H1 (cell line): ENCODE results near the gene MACROD1. TPM values are rescaled to one million over a fixed set of nuclear protein-coding genes. Genes with fewer than 3 reads are reported as not detected.

ENCODE experiments used
- CTCF ChIA-PET: fragments of 300-600 bp; sonication (Branson Sonifier 250); formaldehyde crosslinking; loops from one replicate; lab custom pipeline; 2021; ENCODE audit not compliant: partially characterized antibody; lab: Charles Lee
- POLR2A ChIA-PET: fragments of 300-600 bp; sonication (Branson Sonifier 250); formaldehyde crosslinking; loops from one replicate; lab custom pipeline; 2021; ENCODE audit warnings: inconsistent platforms; ENCODE audit not compliant: partially characterized antibody; lab: Charles Lee
- DNase-seq, 2 experiments: peaks; one replicate each; pipeline versions ENCODE4 v3.0.0 to v3.0.0-alpha.2; 2010 to 2022; ENCODE audit warnings: low spot score in 2 of 2, low read depth in 1 of 2, mixed read lengths in 1 of 2
- FAIRE-seq: peaks from 2 replicates; lab custom pipeline; 2011; peaks lifted over from hg19 to GRCh38; lab: Jason Lieb, UNC
- H2AFZ ChIP-seq: 2 replicates; pipeline ENCODE4 v1.8.1; 2012; ENCODE audit warnings: low read length, inconsistent platforms
- H2AK5ac ChIP-seq: 2 replicates; pipeline ENCODE4 v1.6.1; 2013; ENCODE audit warnings: low read depth, low read length
- H2BK120ac ChIP-seq: replicated peaks from 2 replicates; pipeline ENCODE3; 2013; ENCODE audit warnings: low read depth, low read length, inconsistent platforms
- H2BK12ac ChIP-seq: 2 replicates; pipeline ENCODE4 v1.6.1; 2013; ENCODE audit warnings: low read depth, low read length
- H2BK15ac ChIP-seq: 2 replicates; pipeline ENCODE4 v1.6.1; 2013; ENCODE audit warnings: low read length
- H2BK20ac ChIP-seq: 2 replicates; pipeline ENCODE4 v1.6.1; 2013; ENCODE audit warnings: low read length
- H2BK5ac ChIP-seq: 2 replicates; pipeline ENCODE4 v1.6.1; 2013; ENCODE audit warnings: low read depth, low read length
- H3K14ac ChIP-seq: 2 replicates; pipeline ENCODE4 v1.6.1; 2013; ENCODE audit warnings: inconsistent platforms; ENCODE audit not compliant: insufficient read length
- H3K18ac ChIP-seq: 2 replicates; pipeline ENCODE4 v1.6.1; 2013; ENCODE audit warnings: low read length; ENCODE audit errors: extremely low read depth
- H3K23ac ChIP-seq: 2 replicates; pipeline ENCODE4 v1.6.1; 2013; ENCODE audit warnings: inconsistent platforms; ENCODE audit not compliant: insufficient read length
- H3K23me2 ChIP-seq: 2 replicates; pipeline ENCODE4 v1.6.1; 2013; ENCODE audit warnings: low read depth, low read length
- H3K27ac ChIP-seq: 2 replicates; pipeline ENCODE4 v1.6.1; 2011; ENCODE audit warnings: low read depth, low read length, inconsistent platforms
- H3K27me3 ChIP-seq, 4 experiments: replicated peaks in 1 of 4; 1 replicate in 1 of 4; 2 replicates in 3 of 4; pipeline versions ENCODE4 v1.6.1 to v1.8.1; 2011 to 2013; ENCODE audit warnings: low read length in 3 of 4, mild to moderate bottlenecking in 3 of 4, inconsistent platforms in 2 of 4, mixed read lengths in 2 of 4, moderate library complexity in 1 of 4; ENCODE audit not compliant: control insufficient read depth in 3 of 4, insufficient read depth in 3 of 4; ENCODE audit errors: extremely low read depth in 1 of 4
- H3K36me3 ChIP-seq, 4 experiments: 2 replicates each; pipeline versions ENCODE4 v1.6.1 to v1.8.1; 2011 to 2013; ENCODE audit warnings: mild to moderate bottlenecking in 4 of 4, low read length in 3 of 4, moderate library complexity in 2 of 4, control low read depth in 1 of 4, inconsistent platforms in 1 of 4; ENCODE audit not compliant: insufficient read depth in 4 of 4, control insufficient read depth in 2 of 4
- H3K4ac ChIP-seq: replicated peaks from 2 replicates; pipeline ENCODE3; 2013; ENCODE audit warnings: low read length, low read depth, mixed read lengths, inconsistent platforms; ENCODE audit not compliant: insufficient read length
- H3K4me1 ChIP-seq, 4 experiments: replicated peaks in 1 of 4; 1 replicate in 1 of 4; 2 replicates in 3 of 4; pipeline versions ENCODE4 v1.6.1 to v1.8.1; 2011 to 2013; ENCODE audit warnings: low read length in 3 of 4, inconsistent platforms in 2 of 4, mixed read lengths in 1 of 4; ENCODE audit not compliant: insufficient read depth in 4 of 4, control insufficient read depth in 3 of 4
- H3K4me2 ChIP-seq, 2 experiments: 2 replicates each; pipeline versions ENCODE4 v1.6.1 to v1.8.1; 2011 to 2013; ENCODE audit warnings: low read depth in 2 of 2, low read length in 2 of 2, control low read depth in 1 of 2, inconsistent platforms in 1 of 2, mild to moderate bottlenecking in 1 of 2; ENCODE audit not compliant: insufficient read depth in 1 of 2
- H3K4me3 ChIP-seq, 4 experiments: fragments of 200-600, 300-600 bp in 1 of 4; sonication (generic), shearing (Covaris generic), sonication (Bioruptor Twin) in 1 of 4; 2 replicates each; pipeline versions ENCODE4 v1.5.1 to v1.8.1; 2011 to 2016; ENCODE audit warnings: low read length in 4 of 4, low read depth in 3 of 4, control low read depth in 2 of 4, inconsistent platforms in 2 of 4, mild to moderate bottlenecking in 2 of 4, mixed read lengths in 1 of 4, moderate library complexity in 1 of 4; ENCODE audit not compliant: insufficient read depth in 2 of 4; ENCODE audit errors: extremely low read depth in 1 of 4
- H3K56ac ChIP-seq: replicated peaks from 2 replicates; pipeline ENCODE3; 2013; ENCODE audit warnings: low read depth, mild to moderate bottlenecking, mixed read lengths, low read length, inconsistent platforms; ENCODE audit not compliant: insufficient read length
- H3K79me1 ChIP-seq: 2 replicates; pipeline ENCODE4 v1.6.1; 2013; ENCODE audit warnings: low read depth, low read length, control low read depth
- H3K79me2 ChIP-seq, 2 experiments: 2 replicates each; pipeline versions ENCODE4 v1.6.1 to v1.8.1; 2012 to 2013; ENCODE audit warnings: low read length in 2 of 2, mild to moderate bottlenecking in 2 of 2, inconsistent platforms in 1 of 2; ENCODE audit not compliant: insufficient read depth in 2 of 2, control insufficient read depth in 1 of 2
- H3K9ac ChIP-seq, 4 experiments: replicated peaks in 1 of 4; 1 replicate in 1 of 4; 2 replicates in 3 of 4; pipeline versions ENCODE4 v1.6.1 to v1.8.1; 2011 to 2013; ENCODE audit warnings: low read depth in 3 of 4, low read length in 3 of 4, control low read depth in 2 of 4, mild to moderate bottlenecking in 2 of 4, moderate library complexity in 2 of 4, inconsistent platforms in 1 of 4; ENCODE audit errors: extremely low read depth in 1 of 4
- H3K9me3 ChIP-seq, 2 experiments: 2 replicates each; pipeline versions ENCODE4 v1.6.1 to v1.8.1; 2012 to 2013; ENCODE audit warnings: mild to moderate bottlenecking in 2 of 2, moderate library complexity in 2 of 2, control low read depth in 1 of 2, inconsistent platforms in 1 of 2, low read depth in 1 of 2, low read length in 1 of 2, mixed read lengths in 1 of 2; ENCODE audit not compliant: insufficient read depth in 2 of 2
- H4K20me1 ChIP-seq, 2 experiments: replicated peaks in 1 of 2; 2 replicates each; pipeline versions ENCODE3 to v1.8.1; 2011 to 2013; ENCODE audit warnings: inconsistent platforms in 2 of 2, low read length in 2 of 2, mild to moderate bottlenecking in 1 of 2; ENCODE audit not compliant: insufficient read depth in 2 of 2, control insufficient read depth in 1 of 2
- H4K5ac ChIP-seq: 2 replicates; pipeline ENCODE4 v1.6.1; 2013; ENCODE audit warnings: low read length, low read depth, mixed read lengths, inconsistent platforms; ENCODE audit not compliant: insufficient read length
- H4K8ac ChIP-seq: 2 replicates; pipeline ENCODE4 v1.8.0; 2013; ENCODE audit warnings: mild to moderate bottlenecking, moderate library complexity, low read length, inconsistent platforms; ENCODE audit not compliant: insufficient read depth; ENCODE audit errors: extremely low read depth
- H4K91ac ChIP-seq: replicated peaks from 2 replicates; pipeline ENCODE3; 2013; ENCODE audit warnings: low read length, mixed read lengths, inconsistent platforms; ENCODE audit not compliant: insufficient read length
- CEBPB ChIP-seq: IDR thresholded peaks from 2 replicates; pipeline ENCODE4 v1.6.1; 2012; ENCODE audit warnings: low read depth, low read length
- CREB1 ChIP-seq: IDR thresholded peaks from 2 replicates; pipeline ENCODE4 v1.6.1; 2012; ENCODE audit warnings: inconsistent platforms
- EP300 ChIP-seq, 2 experiments: IDR thresholded peaks; 1 replicate in 1 of 2; 2 replicates in 1 of 2; pipeline ENCODE4 v1.6.1; 2011 to 2012; ENCODE audit warnings: low read depth in 2 of 2, low read length in 2 of 2, mild to moderate bottlenecking in 2 of 2, borderline replicate concordance in 1 of 2, inconsistent platforms in 1 of 2, moderate library complexity in 1 of 2
- GABPA ChIP-seq: IDR thresholded peaks from 2 replicates; pipeline ENCODE4 v1.6.1; 2011; ENCODE audit warnings: mild to moderate bottlenecking, low read length, moderate library complexity, borderline replicate concordance; ENCODE audit not compliant: insufficient read depth
- POLR2A ChIP-seq, 2 experiments: IDR thresholded peaks; 1 replicate in 1 of 2; 2 replicates in 1 of 2; pipeline ENCODE4 v1.6.1; 2011; ENCODE audit warnings: low read depth in 2 of 2, low read length in 2 of 2, mild to moderate bottlenecking in 2 of 2; ENCODE audit errors: control extremely low read depth in 1 of 2
- SAP30 ChIP-seq: fragments of 300-600 bp; sonication (generic); IDR thresholded peaks from 2 replicates; pipeline ENCODE4 v1.7.1; 2012; ENCODE audit warnings: low read length, moderate library complexity, mild to moderate bottlenecking, inconsistent platforms; ENCODE audit not compliant: insufficient read depth, insufficient replicate concordance
- SP1 ChIP-seq: IDR thresholded peaks from 2 replicates; pipeline ENCODE4 v1.6.1; 2011; ENCODE audit warnings: low read depth, low read length
- TAF7 ChIP-seq: optimal IDR thresholded peaks from 2 replicates; pipeline ENCODE3; 2011; ENCODE audit warnings: low read depth, mild to moderate bottlenecking, inconsistent platforms, low read length, moderate library complexity, borderline replicate concordance
- TBP ChIP-seq: IDR thresholded peaks from 2 replicates; pipeline ENCODE4 v1.6.1; 2011; ENCODE audit warnings: low read depth, low read length, improper control_type of control experiment
- WGBS, 2 experiments: shearing (Covaris generic) in 1 of 2; methylation state at CpG; one replicate each; pipeline versions ENCODE4 v1.1.6 to v1.1.7; 2013 to 2015; ENCODE audit warnings: low lambda C conversion rate in 2 of 2, mixed read lengths in 2 of 2, inconsistent platforms in 1 of 2, low coverage in 1 of 2, missing lambda C conversion rate in 1 of 2; ENCODE audit not compliant: insufficient replicate concordance in 2 of 2, insufficient coverage in 1 of 2, insufficient read length in 1 of 2; ENCODE audit errors: extremely low coverage in 1 of 2, missing lambda C conversion rate in 1 of 2; 5-methylcytosine and 5-hydroxymethylcytosine counted together
- polyA plus RNA-seq, 7 experiments: library from polyadenylated mRNA; depleted of rRNA in 3 of 7; stranded (reverse) in 5 of 7; unstranded in 2 of 7; fragments of >200 nt in 5 of 7; fragments of 200-250 nt in 2 of 7; gene quantifications; 1 replicate in 5 of 7; 2 replicates in 1 of 7; 4 replicates in 1 of 7; pipeline versions ENCODE4 v1.2.1 to v1.2.3, GENCODE V29; 2011 to 2013; ENCODE audit warnings: missing spikeins in 2 of 7, mixed read lengths in 2 of 7
- total RNA-seq: library from RNA; stranded (reverse); fragmentation: NEBNext Ultra II Directional; extraction: Animal tissue kit (Norgen Biotek cat#: 25700); gene quantifications from 2 replicates; pipeline ENCODE4 v1.2.1, GENCODE V29; 2021
- TF ChIP-seq, protein P1 (sequence below): IDR thresholded peaks from 2 replicates; pipeline ENCODE4 v1.6.1; 2012; ENCODE audit warnings: inconsistent platforms

Gene MACROD1
- total and polyA plus RNA-seq, 2 of the 8 experiments (the other 6 are each of a cell fraction or from before 2014, with no cell fraction given): 19.5 to 34.1 TPM

- no peak overlapping the region; a peak in 1 of 7 replicates for H3K9ac ChIP-seq
- H3K9me3 ChIP-seq: no peaks in the 10 kb centered on the region
- H2AFZ ChIP-seq: no peak overlapping the region
- H2BK20ac ChIP-seq: no peak overlapping the region
- no peak overlapping the region for H4K5ac ChIP-seq
- H3K18ac ChIP-seq: no peak overlapping the region
- no peak for FAIRE-seq
- WGBS, 2 experiments: 62% methylated on average over 17 of the region's 17 CpGs; no CpG with 5 or more reads in 1 of the 2 experiments
- DNase-seq: peak; percentile 36 to 68
- H4K8ac ChIP-seq: no peak overlapping the region
- no peak overlapping the region for H2BK15ac ChIP-seq
- H3K56ac ChIP-seq: no peak overlapping the region
- H3K4me2 ChIP-seq: peak overlapping the region; percentile 31 to 50
- no peaks in the 10 kb centered on the region for H3K27me3 ChIP-seq
- peaks cover 0 to 7% (median under 1%) of the 10 kb centered on the region in 4 experiments; a peak in 2 of 8 replicates for H3K36me3 ChIP-seq
- H3K14ac ChIP-seq: no peak overlapping the region
- H3K23ac ChIP-seq: no peak overlapping the region
- no peak overlapping the region for H2BK12ac ChIP-seq
- peaks cover 0 to 23% of the 10 kb centered on the region in 2 experiments; a peak in 2 of 4 replicates for H3K79me2 ChIP-seq
- no peak overlapping the region for H4K91ac ChIP-seq
- H3K4ac ChIP-seq: no peak overlapping the region
- H3K79me1 ChIP-seq: no peaks in the 10 kb centered on the region; the same call in 1 of the 2 replicates
- no peak overlapping the region for H2BK5ac ChIP-seq
- peaks cover 8% of the 10 kb centered on the region for H3K23me2 ChIP-seq
- peaks cover 0 to 9% (median 3%) of the 10 kb centered on the region in 4 experiments; a peak in 6 of 7 replicates for H3K4me1 ChIP-seq
- no peak overlapping the region for H2BK120ac ChIP-seq
- H4K20me1 ChIP-seq: peaks cover 1 to 12% of the 10 kb centered on the region in 2 experiments
- ChIA-PET POLR2A (interaction anchor here (0.6 to 9.7 kb wide), 14 partner anchors 9 to 1290 kb away, joined by 3 to 48 read pairs (median 3); partner anchors contain the start of genes MACROD1, NUDT22, PLCB3 and TRPT1), CTCF (interaction anchor here (0.8 to 2.4 kb wide), 8 partner anchors 15 to 33 kb away, joined by 3 to 7 read pairs (median 4); partner anchors contain the start of gene FERMT3)
- peak overlapping the region in 2 of 4 experiments; percentile 5 to 26; a peak in 3 of 8 replicates for H3K4me3 ChIP-seq
- H2AK5ac ChIP-seq: no peak overlapping the region
- H3K27ac ChIP-seq: no peak overlapping the region
- TF ChIP-seq TAF7 (no peak), EP300 (IDR thresholded peaks at IDR 0.05; ENCODE audit: borderline replicate concordance in 1 of 2, low read depth in 2 of 2, low read length in 2 of 2) (no peak), SP1 (no peak), GABPA (no peak; the same call in 1 of the 2 replicates), CREB1 (no peak), SAP30 (no peak), CEBPB (no peak), TBP (peak; percentile 34; the same call in 1 of the 2 replicates), POLR2A (IDR thresholded peaks at IDR 0.05; ENCODE audit: control extremely low read depth in 1 of 2, low read depth in 2 of 2, low read length in 2 of 2) (0 out of 3 replicates have a peak, but pooled peaks of 1 of the 2 experiments have one; percentile 36)
- TF ChIP-seq, protein P1, sequence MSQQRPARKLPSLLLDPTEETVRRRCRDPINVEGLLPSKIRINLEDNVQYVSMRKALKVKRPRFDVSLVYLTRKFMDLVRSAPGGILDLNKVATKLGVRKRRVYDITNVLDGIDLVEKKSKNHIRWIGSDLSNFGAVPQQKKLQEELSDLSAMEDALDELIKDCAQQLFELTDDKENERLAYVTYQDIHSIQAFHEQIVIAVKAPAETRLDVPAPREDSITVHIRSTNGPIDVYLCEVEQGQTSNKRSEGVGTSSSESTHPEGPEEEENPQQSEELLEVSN: peak; percentile 49
Observed at GRCh38 chr11:64181506-64182411, 15.8 kb upstream of the MACROD1 start.
